GM21528 (cell line): ENCODE data around the gene SYNE1.

ENCODE experiments used
- ATAC-seq: cut with Tn5 transposase; IDR thresholded peaks from one replicate; pipeline ENCODE4 v1.9.1; 2021; ENCODE audit warnings: mild to moderate bottlenecking, moderate library complexity; ENCODE audit not compliant: unreplicated experiment, low FRiP score

SYNE1 gene

GRCh38 chr6:152265651-152266050 is 371.5 kb downstream of the SYNE1 start:
- no peak for ATAC-seq

- ATAC-seq: no peak
Observed at GRCh38 chr6:152263582-152263981, 373.6 kb downstream of the SYNE1 start.

DNA sequence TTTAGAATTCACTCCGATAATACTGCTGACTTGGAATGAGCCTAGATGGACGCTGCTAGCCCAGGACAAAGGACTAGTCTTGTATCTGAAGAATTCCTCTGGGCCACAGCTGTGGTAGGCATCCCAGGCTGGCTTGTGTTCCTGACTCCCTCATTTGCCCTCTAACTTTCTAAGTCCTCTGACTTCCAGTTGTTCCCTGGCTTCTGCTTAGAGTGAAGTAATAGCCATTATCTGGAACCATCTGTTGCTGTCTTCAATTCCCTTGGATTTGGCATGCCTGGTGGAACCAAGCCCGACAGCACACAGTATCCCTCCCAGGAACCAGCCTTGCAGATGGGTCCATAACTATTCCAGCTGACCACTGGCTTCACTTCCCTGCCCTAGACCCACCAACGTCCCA is 376.0 kb downstream of the SYNE1 start:
- no peak for ATAC-seq

DNA sequence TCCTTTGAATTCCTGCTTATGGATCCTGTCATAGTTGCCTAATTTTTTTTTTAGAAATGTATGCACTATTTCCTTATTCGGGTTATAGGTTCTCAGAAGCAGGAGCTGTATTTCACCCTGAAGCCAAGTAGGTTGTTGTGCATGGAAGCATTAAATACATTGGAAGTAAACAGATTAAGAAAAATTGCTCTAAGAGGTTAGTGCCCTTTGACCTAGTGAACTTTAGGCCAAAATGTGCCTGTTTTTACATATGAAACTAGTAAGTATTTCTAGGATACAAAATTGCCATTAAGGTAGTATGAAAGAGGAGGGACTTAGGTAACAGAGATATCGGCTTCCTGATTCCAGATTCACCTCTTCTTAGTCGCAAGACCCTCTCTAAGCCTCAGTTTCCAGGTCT is 377.9 kb downstream of the SYNE1 start:
- no peak for ATAC-seq

- no peak for ATAC-seq
Observed at GRCh38 chr6:152257581-152257980, 379.6 kb downstream of the SYNE1 start.

DNA sequence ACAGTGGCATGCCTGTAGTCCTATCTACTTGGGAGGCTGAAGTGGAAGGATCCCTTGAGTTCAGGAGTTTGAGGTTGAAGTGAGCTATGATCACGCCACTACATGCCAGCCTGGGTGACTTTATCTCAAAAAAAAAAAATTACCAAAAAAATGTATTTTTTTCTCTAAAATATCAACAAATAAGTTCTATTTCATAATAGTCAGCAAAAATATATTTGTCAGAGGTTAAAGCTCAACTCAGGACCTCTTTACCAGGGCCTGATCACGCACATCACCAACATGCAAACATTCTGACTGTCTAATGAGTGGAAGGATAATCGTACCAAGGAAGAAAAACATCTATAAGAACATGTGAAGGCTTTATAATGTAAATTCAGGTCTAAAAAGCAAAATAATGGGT is 387.0 kb downstream of the SYNE1 start:
- ATAC-seq: no peak

DNA sequence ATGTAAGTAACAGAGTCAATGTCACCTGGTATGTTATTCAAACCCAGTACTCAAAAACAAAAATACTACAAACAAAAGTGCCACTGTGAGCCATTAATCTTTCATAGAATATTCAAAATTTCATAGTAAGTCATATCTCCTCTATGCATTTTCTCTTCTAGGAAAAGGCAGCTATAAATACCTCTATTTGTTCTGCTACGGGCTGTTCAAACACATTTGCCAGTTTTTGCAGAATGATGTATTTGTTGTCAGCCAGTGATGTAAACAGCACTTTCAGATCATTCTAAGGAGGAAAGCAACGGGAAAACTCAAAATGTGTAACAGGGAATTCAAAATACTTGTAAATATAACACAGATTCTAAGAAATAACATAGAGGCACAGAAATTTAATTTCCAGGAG is 388.2 kb downstream of the SYNE1 start:
- no peak for ATAC-seq

DNA sequence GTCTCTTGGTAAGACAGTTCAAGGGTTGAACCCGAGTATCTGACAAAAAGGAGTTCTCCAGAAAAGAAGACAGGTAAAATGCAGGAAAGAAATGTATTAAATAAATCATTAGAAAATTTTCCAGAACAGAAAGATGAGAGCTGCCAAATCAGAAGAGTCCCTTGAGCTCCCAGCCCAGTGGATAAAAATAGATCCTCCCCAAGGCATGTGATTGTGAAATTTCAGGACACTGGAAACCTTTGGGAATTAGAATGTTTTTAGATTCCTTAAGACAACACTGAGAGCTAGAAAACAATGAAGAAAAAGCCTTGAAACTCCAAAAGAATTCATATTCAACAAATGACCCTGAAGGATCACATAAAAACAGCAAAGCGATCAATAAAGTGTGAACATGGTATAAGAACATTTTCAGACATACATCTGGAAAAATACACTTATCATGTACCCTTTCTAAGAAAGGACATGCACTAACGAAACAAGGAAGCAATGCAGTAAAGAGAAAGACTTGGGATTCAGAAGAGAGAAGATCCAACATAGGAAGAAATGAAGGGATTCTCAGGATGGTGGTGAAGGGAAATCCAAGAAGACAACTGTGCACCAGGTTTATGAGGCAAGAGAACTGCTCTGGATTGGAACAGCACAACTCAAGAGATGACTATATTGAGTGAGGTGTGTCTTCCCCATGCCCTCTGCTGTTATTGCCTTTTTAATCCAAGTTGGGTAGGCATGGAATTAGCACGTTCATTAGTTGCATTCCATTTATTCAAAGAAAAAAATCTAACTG is 390.4 kb downstream of the SYNE1 start:
- no peak for ATAC-seq

- no peak for ATAC-seq
Observed at GRCh38 chr6:152244998-152245630, 392.0 kb downstream of the SYNE1 start.

- ATAC-seq: no peak
Observed at GRCh38 chr6:152241013-152241766, 396.0 kb downstream of the SYNE1 start.

- ATAC-seq: no peak
Observed at GRCh38 chr6:152240436-152240835, 396.7 kb downstream of the SYNE1 start.

GRCh38 chr6:152236370-152237097 is 400.6 kb downstream of the SYNE1 start:
- no peak for ATAC-seq

DNA sequence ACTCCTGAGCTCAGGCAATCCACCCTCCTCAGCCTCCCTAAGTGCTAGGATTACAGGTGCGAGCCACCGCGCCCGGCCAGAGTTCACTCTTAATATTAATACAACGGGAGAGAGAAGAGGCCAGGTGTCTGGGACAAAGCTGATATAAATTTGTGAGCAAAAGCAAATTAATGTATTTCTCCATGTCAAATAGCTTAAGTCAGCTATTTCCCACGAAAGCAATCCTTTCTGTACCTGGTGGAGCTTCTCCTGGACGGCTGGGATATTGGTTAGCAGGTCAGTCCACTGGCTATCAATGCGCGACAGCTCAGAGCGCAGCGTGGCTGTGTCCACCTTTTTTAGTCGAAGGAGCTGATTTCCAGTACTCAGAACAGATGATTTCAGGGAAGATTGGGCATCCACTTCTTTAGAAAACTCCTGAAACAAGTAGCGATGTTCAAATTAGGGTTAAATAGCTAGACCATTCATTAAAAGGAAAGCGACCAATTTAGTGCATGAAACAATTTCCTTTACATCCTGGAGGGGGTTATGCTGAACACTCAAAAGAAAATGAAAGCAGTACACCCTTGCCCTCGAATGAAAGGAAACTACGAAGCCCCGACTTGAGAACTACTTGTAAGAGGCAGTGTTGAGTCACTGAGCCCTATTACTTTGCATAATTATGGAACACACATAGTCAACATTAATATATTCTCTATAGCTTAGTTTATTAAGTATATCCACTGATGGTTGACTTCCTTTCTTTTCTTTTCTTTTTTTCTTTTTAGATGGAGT is 403.4 kb downstream of the SYNE1 start:
- ATAC-seq: no peak

DNA sequence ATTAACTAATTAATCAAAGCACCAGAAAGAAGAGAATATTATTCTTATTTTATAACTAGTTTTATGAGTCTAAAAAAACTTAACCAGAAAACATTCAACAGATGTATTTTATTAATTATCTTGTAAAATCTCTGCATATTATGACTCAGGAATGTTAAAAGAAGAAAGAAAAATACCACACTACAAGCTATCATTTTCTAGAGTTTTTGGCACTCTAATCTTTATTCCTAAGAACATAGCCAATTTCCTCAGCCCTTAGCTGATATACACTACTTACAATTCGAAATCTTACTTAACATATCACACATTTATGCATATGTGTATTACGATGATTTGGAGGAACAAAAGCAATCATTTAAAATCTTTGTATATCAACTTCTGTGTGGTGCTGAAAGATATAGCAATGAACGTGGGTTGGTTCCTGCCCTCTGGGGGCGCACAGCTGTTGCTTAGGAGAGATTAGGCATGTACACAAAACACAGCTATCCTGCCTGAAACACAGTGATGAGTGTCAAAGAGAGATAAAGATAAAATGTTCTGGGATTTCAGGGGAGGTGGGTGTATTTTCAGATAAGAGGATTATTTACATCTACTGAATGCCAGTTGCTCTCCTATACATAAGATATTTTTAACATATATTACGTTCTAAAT is 404.5 kb downstream of the SYNE1 start:
- ATAC-seq: no peak

DNA sequence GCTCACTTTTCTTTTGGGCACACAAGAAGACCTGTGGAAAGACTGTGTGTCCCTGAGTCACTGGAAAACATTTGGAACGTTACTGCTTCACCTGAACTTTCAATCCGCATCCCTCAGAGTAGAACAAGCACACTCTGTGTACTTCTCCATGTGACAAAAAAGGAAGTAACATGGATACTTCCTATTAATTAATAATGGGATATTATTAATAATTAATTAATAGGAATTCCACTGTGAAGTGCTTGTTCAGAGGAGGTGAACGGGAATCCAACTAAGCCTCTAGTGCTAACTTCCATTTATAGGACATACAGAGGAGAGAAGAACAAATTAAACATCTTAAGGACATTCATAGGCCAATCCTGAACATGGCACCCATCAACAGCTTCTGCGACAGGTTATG is 407.8 kb downstream of the SYNE1 start:
- no peak for ATAC-seq

DNA sequence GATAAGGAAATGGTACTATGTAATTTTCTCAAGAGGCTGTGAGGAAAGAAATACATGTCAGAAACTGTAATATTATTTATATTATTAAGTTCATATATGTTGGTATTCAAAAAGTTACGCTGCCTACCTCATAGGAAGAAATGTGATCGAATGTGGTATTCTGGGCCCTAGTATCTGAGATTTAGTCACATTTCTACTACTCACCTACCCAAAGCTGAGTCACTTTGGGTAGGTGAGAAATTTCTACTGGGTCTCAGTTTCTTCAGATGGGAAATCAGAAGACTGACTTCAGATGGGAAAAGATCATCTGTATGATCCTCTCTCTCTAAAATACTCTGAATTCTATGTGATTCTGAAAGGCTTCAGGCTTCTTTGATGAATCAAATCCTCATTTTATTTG is 411.0 kb downstream of the SYNE1 start:
- no peak for ATAC-seq

DNA sequence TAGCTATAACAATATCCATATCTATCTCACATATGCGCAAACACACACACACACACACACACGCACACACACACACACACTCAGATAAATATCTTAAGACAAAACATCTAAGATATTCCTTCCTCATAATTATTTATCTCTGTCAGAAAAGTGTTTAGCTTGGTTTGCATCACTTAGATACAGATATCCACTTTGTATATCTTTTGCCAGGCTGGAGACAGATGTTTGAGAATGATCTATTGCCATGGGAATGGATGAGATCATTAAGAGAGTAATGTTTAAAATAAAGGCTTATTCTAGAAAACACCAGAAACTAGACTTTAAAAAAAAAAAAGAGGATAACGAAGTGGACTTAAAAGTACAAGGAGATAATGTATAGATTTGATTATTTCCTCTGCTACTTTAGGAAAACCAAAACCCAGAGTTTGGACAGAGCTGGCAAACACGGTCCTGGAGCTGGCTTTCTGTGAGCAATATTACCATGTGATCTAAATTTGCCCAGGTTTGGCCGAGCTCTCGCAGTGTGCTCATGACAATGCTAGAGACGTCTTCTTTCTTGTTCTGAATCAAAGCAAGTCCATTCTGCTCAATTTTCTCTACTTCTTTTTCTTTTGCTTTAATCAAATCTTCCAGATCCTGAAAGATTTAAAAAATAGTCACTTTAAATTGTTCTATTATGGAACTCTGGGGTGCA is 411.8 kb downstream of the SYNE1 start:
- ATAC-seq: no peak

- no peak for ATAC-seq
Observed at GRCh38 chr6:152223636-152224035, 413.5 kb downstream of the SYNE1 start.
